DND-41 (cell line): ENCODE measurements around the gene ABCC4.

Experiments used
- ATAC-seq: fragments of 200-7000 bp; cut with Tn5 transposase; 3 replicates; pipeline ENCODE4 v1.9.1; 2021; ENCODE audit warnings: low read depth; ENCODE audit not compliant: insufficient read depth
- DNase-seq: peaks from one replicate; pipeline ENCODE4 v3.0.0-alpha.2; 2020
- H2AFZ ChIP-seq: 2 replicates; pipeline ENCODE4 v1.6.0; 2012; ENCODE audit warnings: low read depth, low read length
- H3K27ac ChIP-seq: 2 replicates; pipeline ENCODE4 v1.5.1; 2012; ENCODE audit warnings: low read length, inconsistent platforms
- H3K27me3 ChIP-seq: fragments of 200-600 bp; sonication (generic); 2 replicates; pipeline ENCODE4 v1.6.0; 2012; ENCODE audit warnings: low read length, mild to moderate bottlenecking, inconsistent platforms; ENCODE audit not compliant: insufficient read depth, poor library complexity
- H3K36me3 ChIP-seq: 2 replicates; pipeline ENCODE4 v1.5.1; 2012; ENCODE audit warnings: low read length, inconsistent platforms; ENCODE audit not compliant: insufficient read depth
- H3K4me1 ChIP-seq: 2 replicates; pipeline ENCODE4 v1.5.1; 2012; ENCODE audit warnings: mild to moderate bottlenecking, low read length; ENCODE audit not compliant: insufficient read depth
- H3K4me2 ChIP-seq: 2 replicates; pipeline ENCODE4 v1.6.0; 2012; ENCODE audit warnings: mild to moderate bottlenecking, moderate library complexity, low read length, inconsistent platforms; ENCODE audit not compliant: insufficient read depth
- H3K4me3 ChIP-seq, 2 experiments: fragments of 200-600 bp in 1 of 2; shearing (Covaris generic) in 1 of 2; 2 replicates each; pipeline ENCODE4 v1.5.1; 2012 to 2016; ENCODE audit warnings: inconsistent platforms in 2 of 2, low read length in 2 of 2, mild to moderate bottlenecking in 2 of 2, low read depth in 1 of 2, moderate library complexity in 1 of 2
- H3K79me2 ChIP-seq: 2 replicates; pipeline ENCODE4 v1.6.0; 2012; ENCODE audit warnings: low read length, inconsistent platforms; ENCODE audit not compliant: insufficient read depth
- H3K9ac ChIP-seq: 2 replicates; pipeline ENCODE4 v1.6.0; 2012; ENCODE audit warnings: low read depth, mild to moderate bottlenecking, inconsistent platforms, low read length, moderate library complexity
- H3K9me3 ChIP-seq: 2 replicates; pipeline ENCODE4 v1.5.1; 2012; ENCODE audit warnings: low read length, moderate library complexity, mild to moderate bottlenecking, inconsistent platforms; ENCODE audit not compliant: insufficient read depth, severe bottlenecking
- H4K20me1 ChIP-seq: 2 replicates; pipeline ENCODE4 v1.6.0; 2012; ENCODE audit warnings: low read length; ENCODE audit not compliant: insufficient read depth
- EZH2 ChIP-seq: IDR thresholded peaks from 3 replicates; pipeline ENCODE4 v1.6.1; 2012; ENCODE audit warnings: borderline replicate concordance, low read depth, mild to moderate bottlenecking, moderate library complexity, low read length, inconsistent platforms; ENCODE audit not compliant: severe bottlenecking
- TF ChIP-seq, protein P1 (sequence below): IDR thresholded peaks from 2 replicates; pipeline ENCODE4 v1.5.1; 2012; ENCODE audit warnings: borderline replicate concordance, low read length, moderate library complexity, mild to moderate bottlenecking; ENCODE audit not compliant: poor library complexity, severe bottlenecking; ENCODE audit errors: extremely low read depth

The ABCC4 gene

DNA sequence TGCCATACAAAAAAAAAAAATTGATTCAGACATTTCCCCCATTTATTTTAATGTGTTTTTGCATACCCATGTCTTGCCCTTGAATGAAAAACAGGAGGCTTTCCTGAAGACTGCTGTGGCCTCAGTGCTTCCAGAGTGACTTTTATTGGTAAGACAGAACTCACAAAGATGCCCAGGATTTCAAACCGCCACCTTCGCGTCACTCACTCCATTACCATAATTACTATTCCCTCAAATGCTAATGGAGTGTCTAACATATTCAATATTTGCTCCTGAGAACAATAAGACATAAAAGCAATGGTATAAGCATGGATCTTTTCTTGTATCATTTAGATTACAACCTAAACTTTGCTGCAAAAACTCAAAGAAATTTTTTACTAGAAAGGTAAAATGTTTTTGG lies 306.7 kb downstream of the ABCC4 start:
- no peak overlapping the region for H3K4me2 ChIP-seq
- H3K79me2 ChIP-seq: no peaks in the 10 kb centered on the region
- no peaks in the 10 kb centered on the region for H3K27me3 ChIP-seq
- no peak for ATAC-seq
- H3K9me3 ChIP-seq: no peaks in the 10 kb centered on the region
- no peak overlapping the region for H3K9ac ChIP-seq
- no peaks in the 10 kb centered on the region for H4K20me1 ChIP-seq
- H2AFZ ChIP-seq: no peak overlapping the region
- TF ChIP-seq EZH2: no peak
- TF ChIP-seq, protein P1, sequence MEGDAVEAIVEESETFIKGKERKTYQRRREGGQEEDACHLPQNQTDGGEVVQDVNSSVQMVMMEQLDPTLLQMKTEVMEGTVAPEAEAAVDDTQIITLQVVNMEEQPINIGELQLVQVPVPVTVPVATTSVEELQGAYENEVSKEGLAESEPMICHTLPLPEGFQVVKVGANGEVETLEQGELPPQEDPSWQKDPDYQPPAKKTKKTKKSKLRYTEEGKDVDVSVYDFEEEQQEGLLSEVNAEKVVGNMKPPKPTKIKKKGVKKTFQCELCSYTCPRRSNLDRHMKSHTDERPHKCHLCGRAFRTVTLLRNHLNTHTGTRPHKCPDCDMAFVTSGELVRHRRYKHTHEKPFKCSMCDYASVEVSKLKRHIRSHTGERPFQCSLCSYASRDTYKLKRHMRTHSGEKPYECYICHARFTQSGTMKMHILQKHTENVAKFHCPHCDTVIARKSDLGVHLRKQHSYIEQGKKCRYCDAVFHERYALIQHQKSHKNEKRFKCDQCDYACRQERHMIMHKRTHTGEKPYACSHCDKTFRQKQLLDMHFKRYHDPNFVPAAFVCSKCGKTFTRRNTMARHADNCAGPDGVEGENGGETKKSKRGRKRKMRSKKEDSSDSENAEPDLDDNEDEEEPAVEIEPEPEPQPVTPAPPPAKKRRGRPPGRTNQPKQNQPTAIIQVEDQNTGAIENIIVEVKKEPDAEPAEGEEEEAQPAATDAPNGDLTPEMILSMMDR: no peak
- H3K36me3 ChIP-seq: no peaks in the 10 kb centered on the region
- no peak overlapping the region for H3K27ac ChIP-seq
- DNase-seq: no peak
- H3K4me1 ChIP-seq: no peaks in the 10 kb centered on the region
- H3K4me3 ChIP-seq: no peak overlapping the region

DNA sequence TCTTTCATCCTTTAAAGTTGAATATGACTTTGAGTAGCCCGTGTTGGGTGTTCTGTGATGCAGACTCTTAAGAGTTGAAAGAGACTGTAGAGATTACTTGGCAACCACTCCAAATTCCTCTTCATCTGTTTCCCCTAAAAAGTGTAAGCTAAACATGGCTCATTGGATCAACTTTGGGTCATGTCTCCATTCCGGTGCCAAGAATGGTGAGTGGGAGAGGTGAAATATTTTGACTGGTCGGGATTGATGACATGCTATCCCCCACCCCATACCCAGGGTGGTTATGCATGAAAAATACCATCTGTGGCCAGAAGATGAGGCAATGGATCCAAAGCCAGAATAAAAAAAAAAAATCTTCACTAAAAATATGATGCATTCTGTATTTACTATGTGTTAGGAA lies 307.6 kb downstream of the ABCC4 start:
- no peaks in the 10 kb centered on the region for H3K9me3 ChIP-seq
- no peaks in the 10 kb centered on the region for H4K20me1 ChIP-seq
- no peak overlapping the region for H3K4me2 ChIP-seq
- no peaks in the 10 kb centered on the region for H3K36me3 ChIP-seq
- no peaks in the 10 kb centered on the region for H3K79me2 ChIP-seq
- DNase-seq (no peak), ATAC-seq (no peak)
- H3K27ac ChIP-seq: no peak overlapping the region
- no peak overlapping the region for H3K9ac ChIP-seq
- TF ChIP-seq, protein P1: no peak
- no peak for TF ChIP-seq EZH2
- no peak overlapping the region for H2AFZ ChIP-seq
- no peaks in the 10 kb centered on the region for H3K4me1 ChIP-seq
- H3K4me3 ChIP-seq: no peak overlapping the region
- no peaks in the 10 kb centered on the region for H3K27me3 ChIP-seq

DNA sequence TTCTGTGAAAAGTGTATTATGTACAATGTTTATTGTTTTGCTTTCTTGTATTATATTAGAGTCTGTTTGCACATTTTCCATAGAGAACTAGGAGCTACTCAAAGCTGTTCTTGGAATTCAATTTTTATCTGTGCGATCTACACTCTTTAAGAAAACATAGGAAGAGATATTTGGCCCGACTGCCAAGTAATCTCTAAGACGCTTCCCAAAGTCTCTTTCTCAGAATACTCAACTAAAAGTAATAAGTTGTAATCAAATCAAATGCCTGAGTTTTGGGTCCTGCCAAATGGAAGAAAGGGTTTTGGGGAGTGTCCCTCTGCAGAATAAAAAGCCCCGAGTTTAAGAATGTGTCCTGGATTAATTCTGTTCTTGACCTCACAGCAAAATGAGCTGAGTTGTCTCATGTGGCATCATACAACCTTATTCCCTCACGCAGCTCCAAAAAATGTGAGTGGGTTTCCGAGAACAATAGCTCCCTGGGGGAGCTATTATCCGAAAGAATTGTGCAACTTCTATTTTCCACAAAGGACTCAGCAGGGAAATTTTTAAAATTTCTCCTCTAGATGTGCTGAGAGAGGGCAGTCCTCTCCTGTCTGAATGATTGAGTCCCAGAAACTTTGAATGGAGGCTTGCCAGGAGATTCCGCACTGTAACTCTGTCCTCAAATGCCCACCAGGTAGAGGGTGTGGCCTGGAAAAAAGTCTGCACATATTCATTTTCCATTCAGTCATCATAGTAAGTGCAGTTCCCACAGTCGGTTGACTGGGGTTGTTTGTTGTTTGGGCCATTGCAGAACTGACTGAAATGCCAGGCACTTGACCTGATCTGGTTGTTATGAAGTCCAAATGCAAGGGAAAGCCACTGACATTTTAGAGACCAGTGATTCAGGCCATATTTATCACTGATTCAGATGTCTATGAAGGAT lies 309.0 kb downstream of the ABCC4 start:
- ATAC-seq (no peak), DNase-seq (no peak)
- Histone ChIP-seq H2AFZ (no peak overlapping the region), H3K79me2 (no peaks in the 10 kb centered on the region), H3K27ac (no peak overlapping the region), H3K27me3 (no peaks in the 10 kb centered on the region), H3K9ac (no peak overlapping the region), H3K36me3 (no peaks in the 10 kb centered on the region), H3K4me3 (no peak overlapping the region), H3K4me1 (no peaks in the 10 kb centered on the region), H3K9me3 (no peaks in the 10 kb centered on the region), H3K4me2 (no peak overlapping the region), H4K20me1 (no peaks in the 10 kb centered on the region)
- no peak for TF ChIP-seq EZH2
- TF ChIP-seq, protein P1: no peak
